ENCODE results near the gene FMO3. TPM values are rescaled to one million over a fixed set of nuclear protein-coding genes. Genes with fewer than 3 reads are reported as not detected.

The FMO3 gene
- 10 to 100 TPM in 1 of 2 donors, 1 to 10 TPM in 1; 4.2 to 13.9 TPM for total RNA-seq

- Histone ChIP-seq H3K9me3 (no peaks in the 10 kb centered on the region), H3K27ac (no peak within 1 kb of the TSS), H3K27me3 (replicated peaks; ENCODE audit: insufficient read depth) (no peaks in the 10 kb centered on the region), H3K4me3 (no peak within 1 kb of the TSS), H3K36me3 (no peaks in the 10 kb centered on the region), H3K4me1 (ENCODE audit: control insufficient read depth in 1 of 2, low read depth in 2 of 2) (no peaks in the 10 kb centered on the region)
- ATAC-seq (ENCODE audit: insufficient number of reproducible peaks, low FRiP score, low read depth): no peak
- DNase-seq (ENCODE audit: low spot score): no peak
- no peak for TF ChIP-seq CTCF (IDR thresholded peaks at IDR 0.05)
Measured at GRCh38 chr1:171090604-171091003, at the start of gene FMO3. FMO3 (plus strand) TSS chr1:171090905; CDS start chr1:171092659, 1,754 bp downstream.

GRCh38 chr1:171048014-171048413 is 42.7 kb upstream of the FMO3 start:
- no peaks in the 10 kb centered on the region for H3K4me1 ChIP-seq (ENCODE audit: control insufficient read depth in 1 of 2, low read depth in 2 of 2)
- H3K9me3 ChIP-seq: peaks cover 13% of the 10 kb centered on the region
- no peaks in the 10 kb centered on the region for H3K27me3 ChIP-seq (replicated peaks; ENCODE audit: insufficient read depth)
- H3K4me3 ChIP-seq: no peak overlapping the region
- TF ChIP-seq CTCF (IDR thresholded peaks at IDR 0.05): no peak
- no peak for ATAC-seq (ENCODE audit: insufficient number of reproducible peaks, low FRiP score, low read depth)
- no peak for DNase-seq (ENCODE audit: low spot score)
- no peak overlapping the region for H3K27ac ChIP-seq
- no peaks in the 10 kb centered on the region for H3K36me3 ChIP-seq

- no peaks in the 10 kb centered on the region for H3K4me1 ChIP-seq (ENCODE audit: control insufficient read depth in 1 of 2, low read depth in 2 of 2)
- ATAC-seq (ENCODE audit: insufficient number of reproducible peaks, low FRiP score, low read depth): no peak
Measured at GRCh38 chr1:171052977-171053376, 37.7 kb upstream of the FMO3 start.

GRCh38 chr1:171055966-171056643 is 34.6 kb upstream of the FMO3 start:
- DNase-seq (ENCODE audit: low spot score): no peak
- no peak overlapping the region for H3K4me3 ChIP-seq
- TF ChIP-seq CTCF (IDR thresholded peaks at IDR 0.05): no peak

More at GRCh38 chr1:171052977-171053376, 37.7 kb upstream of the FMO3 start:
- H3K9me3 ChIP-seq: no peaks in the 10 kb centered on the region
- TF ChIP-seq CTCF (IDR thresholded peaks at IDR 0.05): no peak
- no peaks in the 10 kb centered on the region for H3K27me3 ChIP-seq (replicated peaks; ENCODE audit: insufficient read depth)
- H3K27ac ChIP-seq: no peak overlapping the region
- H3K36me3 ChIP-seq: no peaks in the 10 kb centered on the region
- no peak overlapping the region for H3K4me3 ChIP-seq
- no peak for DNase-seq (ENCODE audit: low spot score)

GRCh38 chr1:171061425-171062143 is 29.1 kb upstream of the FMO3 start:
- H3K4me1 ChIP-seq (ENCODE audit: control insufficient read depth in 1 of 2, low read depth in 2 of 2): no peaks in the 10 kb centered on the region
- no peaks in the 10 kb centered on the region for H3K36me3 ChIP-seq
- no peak for ATAC-seq (ENCODE audit: insufficient number of reproducible peaks, low FRiP score, low read depth)
- H3K27me3 ChIP-seq (replicated peaks; ENCODE audit: insufficient read depth): no peaks in the 10 kb centered on the region
- H3K9me3 ChIP-seq: no peaks in the 10 kb centered on the region
- DNase-seq (ENCODE audit: low spot score): no peak
- H3K27ac ChIP-seq: no peak overlapping the region
- no peak overlapping the region for H3K4me3 ChIP-seq
- no peak for TF ChIP-seq CTCF (IDR thresholded peaks at IDR 0.05)

More at GRCh38 chr1:171055966-171056643, 34.6 kb upstream of the FMO3 start:
- Histone ChIP-seq H3K4me1 (ENCODE audit: control insufficient read depth in 1 of 2, low read depth in 2 of 2) (no peaks in the 10 kb centered on the region), H3K9me3 (no peaks in the 10 kb centered on the region), H3K36me3 (no peaks in the 10 kb centered on the region), H3K27me3 (replicated peaks; ENCODE audit: insufficient read depth) (no peaks in the 10 kb centered on the region), H3K27ac (no peak overlapping the region)
- ATAC-seq (ENCODE audit: insufficient number of reproducible peaks, low FRiP score, low read depth): no peak
